Adrenal gland (tissue), 5 donors: Measurements from ENCODE around the gene MADCAM1.

Experiments
- CTCF ChIP-seq, 6 experiments: fragments of 450-650 bp in 4 of 6; fragments of 200-600 bp in 2 of 6; sonication (generic) in 1 of 6; IDR thresholded peaks; 1 replicate in 5 of 6; 2 replicates in 1 of 6; pipeline versions ENCODE4 v1.5.1 to v1.8.0; 2016 to 2021; ENCODE audit warnings: antibody characterized with exemption in 6 of 6, mild to moderate bottlenecking in 2 of 6, moderate library complexity in 1 of 6
- POLR2A ChIP-seq, 2 donors: fragments of 450-650 bp; IDR thresholded peaks; one replicate each; pipeline ENCODE4 v1.6.1; 2017; ENCODE audit warnings: antibody characterized with exemption in 2 of 2, mild to moderate bottlenecking in 2 of 2, moderate library complexity in 1 of 2
- donor health status: DM: no; HTN: no; CAD: no.

- TF ChIP-seq CTCF (IDR thresholded peaks at IDR 0.05) = no peak
- TF ChIP-seq POLR2A (IDR thresholded peaks at IDR 0.05) = no peak
Observed at GRCh38 chr19:501646-502045, 5.4 kb downstream of the MADCAM1 start.
